GM13976 (cell line): ENCODE results near the gene KCNQ5.

ENCODE experiments used
- DNase-seq: peaks from one replicate; pipeline ENCODE4 v3.0.0; 2012; ENCODE audit warnings: low spot score
- CTCF ChIP-seq: IDR thresholded peaks from 2 replicates; pipeline ENCODE4 v1.5.1; 2012; ENCODE audit warnings: borderline replicate concordance, mild to moderate bottlenecking; ENCODE audit not compliant: insufficient read depth; ENCODE audit errors: extremely low read depth, missing control alignments, control extremely low read depth
- in situ Hi-C: fragments of 300-500 bp; cut with MboI; formaldehyde crosslinking; loops from one replicate; pipeline ENCODE4 v1.12.0; 2022; ENCODE audit warnings: low sequenced_read_pairs, mixed read lengths, inconsistent platforms; ENCODE audit not compliant: unreplicated experiment

KCNQ5 gene

GRCh38 chr6:72925136-72925535 lies 303.3 kb downstream of the KCNQ5 start:
- in situ Hi-C loops: no loop called here
- no peak for DNase-seq
- no peak for TF ChIP-seq CTCF

GRCh38 chr6:72930556-72931132 lies 308.8 kb downstream of the KCNQ5 start:
- DNase-seq: no peak
- no peak for TF ChIP-seq CTCF
- in situ Hi-C loops: no loop called here

- DNase-seq: no peak
- TF ChIP-seq CTCF: no peak
- in situ Hi-C loops: no loop called here
Measured at GRCh38 chr6:72931325-72931887, 309.5 kb downstream of the KCNQ5 start.

GRCh38 chr6:72933233-72933632 lies 311.4 kb downstream of the KCNQ5 start:
- no peak for DNase-seq
- no peak for TF ChIP-seq CTCF
- in situ Hi-C loops: no loop called here

- no peak for DNase-seq
- TF ChIP-seq CTCF: no peak
- in situ Hi-C loops: no loop called here
Measured at GRCh38 chr6:72936766-72937559, 315.1 kb downstream of the KCNQ5 start.

GRCh38 chr6:72938104-72938503 lies 316.2 kb downstream of the KCNQ5 start:
- in situ Hi-C loops: no loop called here
- no peak for TF ChIP-seq CTCF
- DNase-seq: no peak

GRCh38 chr6:72939004-72939403 lies 317.1 kb downstream of the KCNQ5 start:
- in situ Hi-C loops: no loop called here
- DNase-seq: no peak
- TF ChIP-seq CTCF: no peak
